Measurements from ENCODE around the gene ADGRB2.
A peak's percentile ranks its signal among the peaks of the same experiment; 100 is the strongest.

ADGRB2 gene

GRCh38 chr1:31790641-31791091 is 26.5 kb upstream of the ADGRB2 start:
- H3K36me3 ChIP-seq (ENCODE audit: insufficient read depth, low read length) = no peaks in the 10 kb centered on the region
- peaks cover 10% of the 10 kb centered on the region for H3K27me3 ChIP-seq (ENCODE audit: insufficient read depth, low read length)
- H2AFZ ChIP-seq (ENCODE audit: low read depth, low read length) = no peak overlapping the region
- no peak overlapping the region for H3K4me3 ChIP-seq (ENCODE audit: low read length)
- H3K4me1 ChIP-seq (ENCODE audit: insufficient read depth, low read length) = peaks cover 16% of the 10 kb centered on the region
- H3K9me3 ChIP-seq (ENCODE audit: low read length) = no peaks in the 10 kb centered on the region

- no peaks in the 10 kb centered on the region for H3K9me3 ChIP-seq (ENCODE audit: low read length)
- no peak overlapping the region for H3K4me3 ChIP-seq (ENCODE audit: low read length)
- peaks cover 21% of the 10 kb centered on the region for H3K4me1 ChIP-seq (ENCODE audit: insufficient read depth, low read length)
- H2AFZ ChIP-seq (ENCODE audit: low read depth, low read length) = no peak overlapping the region
- H3K36me3 ChIP-seq (ENCODE audit: insufficient read depth, low read length) = no peaks in the 10 kb centered on the region
- peaks cover 10% of the 10 kb centered on the region for H3K27me3 ChIP-seq (ENCODE audit: insufficient read depth, low read length)
Measured at GRCh38 chr1:31790140-31790539, 26.0 kb upstream of the ADGRB2 start.

GRCh38 chr1:31789259-31790065 is 25.3 kb upstream of the ADGRB2 start:
- Histone ChIP-seq H2AFZ (ENCODE audit: low read depth, low read length) (no peak overlapping the region), H3K27me3 (ENCODE audit: insufficient read depth, low read length) (peaks cover 10% of the 10 kb centered on the region), H3K4me3 (ENCODE audit: low read length) (peak overlapping the region; percentile 63)

GRCh38 chr1:31788825-31789256 is 24.7 kb upstream of the ADGRB2 start:
- Histone ChIP-seq H3K4me3 (ENCODE audit: low read length) (peak overlapping the region; percentile 63), H3K4me1 (ENCODE audit: insufficient read depth, low read length) (peaks cover 33% of the 10 kb centered on the region), H3K27me3 (ENCODE audit: insufficient read depth, low read length) (peaks cover 10% of the 10 kb centered on the region), H2AFZ (ENCODE audit: low read depth, low read length) (peak overlapping the region; percentile 33), H3K9me3 (ENCODE audit: low read length) (no peaks in the 10 kb centered on the region), H3K36me3 (ENCODE audit: insufficient read depth, low read length) (no peaks in the 10 kb centered on the region)

More at GRCh38 chr1:31789259-31790065, 25.3 kb upstream of the ADGRB2 start:
- H3K9me3 ChIP-seq (ENCODE audit: low read length) = no peaks in the 10 kb centered on the region
- H3K36me3 ChIP-seq (ENCODE audit: insufficient read depth, low read length) = no peaks in the 10 kb centered on the region
- peaks cover 28% of the 10 kb centered on the region for H3K4me1 ChIP-seq (ENCODE audit: insufficient read depth, low read length)

- no peaks in the 10 kb centered on the region for H3K9me3 ChIP-seq (ENCODE audit: low read length)
- peaks cover 10% of the 10 kb centered on the region for H3K27me3 ChIP-seq (ENCODE audit: insufficient read depth, low read length)
- H2AFZ ChIP-seq (ENCODE audit: low read depth, low read length) = peak overlapping the region; percentile 33
- H3K4me1 ChIP-seq (ENCODE audit: insufficient read depth, low read length) = peaks cover 39% of the 10 kb centered on the region
- H3K4me3 ChIP-seq (ENCODE audit: low read length) = peak overlapping the region; percentile 63
- H3K36me3 ChIP-seq (ENCODE audit: insufficient read depth, low read length) = no peaks in the 10 kb centered on the region
Measured at GRCh38 chr1:31788138-31788824, 24.1 kb upstream of the ADGRB2 start.

GRCh38 chr1:31787786-31788137 is 23.6 kb upstream of the ADGRB2 start:
- H3K4me1 ChIP-seq (ENCODE audit: insufficient read depth, low read length) = peaks cover 44% of the 10 kb centered on the region
- peak overlapping the region; percentile 63 for H3K4me3 ChIP-seq (ENCODE audit: low read length)
- no peaks in the 10 kb centered on the region for H3K9me3 ChIP-seq (ENCODE audit: low read length)
- H3K36me3 ChIP-seq (ENCODE audit: insufficient read depth, low read length) = no peaks in the 10 kb centered on the region
- peak overlapping the region; percentile 20 for H2AFZ ChIP-seq (ENCODE audit: low read depth, low read length)
- peaks cover 5% of the 10 kb centered on the region for H3K27me3 ChIP-seq (ENCODE audit: insufficient read depth, low read length)

- H3K4me3 ChIP-seq (ENCODE audit: low read length) = no peak overlapping the region
- H3K36me3 ChIP-seq (ENCODE audit: insufficient read depth, low read length) = no peaks in the 10 kb centered on the region
- no peaks in the 10 kb centered on the region for H3K9me3 ChIP-seq (ENCODE audit: low read length)
- peaks cover 2% of the 10 kb centered on the region for H3K27me3 ChIP-seq (ENCODE audit: insufficient read depth, low read length)
- peaks cover 49% of the 10 kb centered on the region for H3K4me1 ChIP-seq (ENCODE audit: insufficient read depth, low read length)
- no peak overlapping the region for H2AFZ ChIP-seq (ENCODE audit: low read depth, low read length)
Measured at GRCh38 chr1:31787261-31787660, 23.1 kb upstream of the ADGRB2 start.

- H3K36me3 ChIP-seq (ENCODE audit: insufficient read depth, low read length) = no peaks in the 10 kb centered on the region
- H3K4me1 ChIP-seq (ENCODE audit: insufficient read depth, low read length) = peaks cover 56% of the 10 kb centered on the region
- peaks cover 2% of the 10 kb centered on the region for H3K27me3 ChIP-seq (ENCODE audit: insufficient read depth, low read length)
- no peak overlapping the region for H2AFZ ChIP-seq (ENCODE audit: low read depth, low read length)
- H3K4me3 ChIP-seq (ENCODE audit: low read length) = no peak overlapping the region
- no peaks in the 10 kb centered on the region for H3K9me3 ChIP-seq (ENCODE audit: low read length)
Measured at GRCh38 chr1:31786366-31787060, 22.4 kb upstream of the ADGRB2 start.

- Histone ChIP-seq H3K27me3 (ENCODE audit: insufficient read depth, low read length) (no peaks in the 10 kb centered on the region), H3K9me3 (ENCODE audit: low read length) (no peaks in the 10 kb centered on the region), H2AFZ (ENCODE audit: low read depth, low read length) (no peak overlapping the region), H3K4me1 (ENCODE audit: insufficient read depth, low read length) (peaks cover 62% of the 10 kb centered on the region), H3K4me3 (ENCODE audit: low read length) (no peak overlapping the region), H3K36me3 (ENCODE audit: insufficient read depth, low read length) (no peaks in the 10 kb centered on the region)
Measured at GRCh38 chr1:31785947-31786290, 21.8 kb upstream of the ADGRB2 start.

- no peaks in the 10 kb centered on the region for H3K36me3 ChIP-seq (ENCODE audit: insufficient read depth, low read length)
- no peaks in the 10 kb centered on the region for H3K27me3 ChIP-seq (ENCODE audit: insufficient read depth, low read length)
- no peak overlapping the region for H2AFZ ChIP-seq (ENCODE audit: low read depth, low read length)
- no peaks in the 10 kb centered on the region for H3K9me3 ChIP-seq (ENCODE audit: low read length)
- no peak overlapping the region for H3K4me3 ChIP-seq (ENCODE audit: low read length)
- H3K4me1 ChIP-seq (ENCODE audit: insufficient read depth, low read length) = peaks cover 62% of the 10 kb centered on the region
Measured at GRCh38 chr1:31785020-31785946, 21.1 kb upstream of the ADGRB2 start.

GRCh38 chr1:31784356-31785019 is 20.3 kb upstream of the ADGRB2 start:
- Histone ChIP-seq H3K36me3 (ENCODE audit: insufficient read depth, low read length) (no peaks in the 10 kb centered on the region), H2AFZ (ENCODE audit: low read depth, low read length) (no peak overlapping the region), H3K9me3 (ENCODE audit: low read length) (no peaks in the 10 kb centered on the region), H3K4me3 (ENCODE audit: low read length) (no peak overlapping the region), H3K4me1 (ENCODE audit: insufficient read depth, low read length) (peaks cover 60% of the 10 kb centered on the region), H3K27me3 (ENCODE audit: insufficient read depth, low read length) (no peaks in the 10 kb centered on the region)

- no peak overlapping the region for H3K4me3 ChIP-seq (ENCODE audit: low read length)
- no peaks in the 10 kb centered on the region for H3K9me3 ChIP-seq (ENCODE audit: low read length)
- no peaks in the 10 kb centered on the region for H3K36me3 ChIP-seq (ENCODE audit: insufficient read depth, low read length)
- H2AFZ ChIP-seq (ENCODE audit: low read depth, low read length) = no peak overlapping the region
- H3K4me1 ChIP-seq (ENCODE audit: insufficient read depth, low read length) = peaks cover 57% of the 10 kb centered on the region
- H3K27me3 ChIP-seq (ENCODE audit: insufficient read depth, low read length) = peaks cover 3% of the 10 kb centered on the region
Measured at GRCh38 chr1:31783846-31784245, 19.7 kb upstream of the ADGRB2 start.

All from neuron (in vitro differentiated cells).